Measurements from ENCODE around the gene TNC.

The TNC gene

GRCh38 chr9:115106001-115106400 lies 12.0 kb downstream of the TNC start:
- H3K27ac ChIP-seq (ENCODE audit: low read depth, low read length) = no peak overlapping the region

GRCh38 chr9:115104908-115105307 lies 13.0 kb downstream of the TNC start:
- H3K9me3 ChIP-seq (ENCODE audit: insufficient read depth, low read length) = no peaks in the 10 kb centered on the region
- H2AFZ ChIP-seq (ENCODE audit: low read depth, low read length, severe bottlenecking) = no peak overlapping the region
- no peaks in the 10 kb centered on the region for H3K79me2 ChIP-seq (ENCODE audit: insufficient read depth, low read length)
- no peak overlapping the region for H3K27ac ChIP-seq (ENCODE audit: low read depth, low read length)
- H3K36me3 ChIP-seq (ENCODE audit: low read length) = no peaks in the 10 kb centered on the region
- H3K9me2 ChIP-seq (replicated peaks; ENCODE audit: insufficient read depth, low read length) = no peaks in the 10 kb centered on the region
- H3K9ac ChIP-seq (ENCODE audit: low read length) = no peak overlapping the region
- H3K4me3 ChIP-seq (ENCODE audit: insufficient read depth, low read length, poor library complexity, severe bottlenecking) = no peak overlapping the region
- no peaks in the 10 kb centered on the region for H3K27me3 ChIP-seq (ENCODE audit: low read length)
- H3K4me2 ChIP-seq (ENCODE audit: low read depth, low read length, poor library complexity, severe bottlenecking) = no peak overlapping the region
- H3F3A ChIP-seq (ENCODE audit: insufficient read depth) = no peaks in the 10 kb centered on the region
- no peaks in the 10 kb centered on the region for H4K20me1 ChIP-seq (ENCODE audit: low read depth, low read length)
- TF ChIP-seq CTCF (IDR thresholded peaks at IDR 0.05; ENCODE audit: insufficient read depth, low read length, poor library complexity, severe bottlenecking) = no peak
- TF ChIP-seq EZH2phosphoT487 (conservative IDR thresholded peaks at IDR 0.05; ENCODE audit: low read length) = no peak

More at GRCh38 chr9:115106001-115106400, 12.0 kb downstream of the TNC start:
- H3F3A ChIP-seq (ENCODE audit: insufficient read depth) = no peaks in the 10 kb centered on the region
- H3K79me2 ChIP-seq (ENCODE audit: insufficient read depth, low read length) = no peaks in the 10 kb centered on the region
- no peak overlapping the region for H2AFZ ChIP-seq (ENCODE audit: low read depth, low read length, severe bottlenecking)
- H3K4me3 ChIP-seq (ENCODE audit: insufficient read depth, low read length, poor library complexity, severe bottlenecking) = no peak overlapping the region
- no peaks in the 10 kb centered on the region for H4K20me1 ChIP-seq (ENCODE audit: low read depth, low read length)
- no peaks in the 10 kb centered on the region for H3K9me2 ChIP-seq (replicated peaks; ENCODE audit: insufficient read depth, low read length)
- no peaks in the 10 kb centered on the region for H3K36me3 ChIP-seq (ENCODE audit: low read length)
- TF ChIP-seq CTCF (IDR thresholded peaks at IDR 0.05; ENCODE audit: insufficient read depth, low read length, poor library complexity, severe bottlenecking) (no peak), EZH2phosphoT487 (conservative IDR thresholded peaks at IDR 0.05; ENCODE audit: low read length) (no peak)
- no peak overlapping the region for H3K9ac ChIP-seq (ENCODE audit: low read length)
- H3K4me2 ChIP-seq (ENCODE audit: low read depth, low read length, poor library complexity, severe bottlenecking) = no peak overlapping the region
- H3K9me3 ChIP-seq (ENCODE audit: insufficient read depth, low read length) = no peaks in the 10 kb centered on the region
- H3K27me3 ChIP-seq (ENCODE audit: low read length) = no peaks in the 10 kb centered on the region

GRCh38 chr9:115103746-115104477 lies 14.0 kb downstream of the TNC start:
- no peak overlapping the region for H3K27ac ChIP-seq (ENCODE audit: low read depth, low read length)
- no peaks in the 10 kb centered on the region for H3K27me3 ChIP-seq (ENCODE audit: low read length)
- H3K79me2 ChIP-seq (ENCODE audit: insufficient read depth, low read length) = no peaks in the 10 kb centered on the region
- no peak for TF ChIP-seq EZH2phosphoT487 (conservative IDR thresholded peaks at IDR 0.05; ENCODE audit: low read length)
- TF ChIP-seq CTCF (IDR thresholded peaks at IDR 0.05; ENCODE audit: insufficient read depth, low read length, poor library complexity, severe bottlenecking) = no peak
- H3K9me3 ChIP-seq (ENCODE audit: insufficient read depth, low read length) = no peaks in the 10 kb centered on the region
- no peak overlapping the region for H3K4me2 ChIP-seq (ENCODE audit: low read depth, low read length, poor library complexity, severe bottlenecking)
- H3F3A ChIP-seq (ENCODE audit: insufficient read depth) = no peaks in the 10 kb centered on the region
- H3K9ac ChIP-seq (ENCODE audit: low read length) = no peak overlapping the region
- H3K4me3 ChIP-seq (ENCODE audit: insufficient read depth, low read length, poor library complexity, severe bottlenecking) = no peak overlapping the region
- no peaks in the 10 kb centered on the region for H3K9me2 ChIP-seq (replicated peaks; ENCODE audit: insufficient read depth, low read length)
- H4K20me1 ChIP-seq (ENCODE audit: low read depth, low read length) = no peaks in the 10 kb centered on the region
- H2AFZ ChIP-seq (ENCODE audit: low read depth, low read length, severe bottlenecking) = no peak overlapping the region
- H3K36me3 ChIP-seq (ENCODE audit: low read length) = no peaks in the 10 kb centered on the region

Data from SU-DHL-6 (cell line).